K562 (cell line): ENCODE measurements around the gene NLRP10. TPM values are rescaled to one million over a fixed set of nuclear protein-coding genes. Genes with fewer than 3 reads are reported as not detected.

ENCODE experiments used
- ATAC-seq: fragments of 200-7000 bp; cut with Tn5 transposase; 3 replicates; pipeline ENCODE4 v1.9.1; 2020; ENCODE audit warnings: moderate library complexity
- BruUV-seq: library from RNA; stranded (reverse); fragments of 400-500 nt; replicated peaks from 2 replicates; lab custom pipeline; 2021; lab: Mats Ljungman, UMichigan
- CTCF ChIA-PET: fragments of 300-600 bp; formaldehyde crosslinking; extraction: SDS; loops from one replicate; lab custom pipeline; 2021; ENCODE audit warnings: low intra/inter-chr PET ratio; lab: Yijun Ruan, JAX
- POLR2A ChIA-PET: fragments of 300-600, 350-650 bp; sonication (Branson Sonifier 250); formaldehyde crosslinking; extraction: SDS; loops from one replicate; lab custom pipeline; 2021; ENCODE audit warnings: antibody characterized with exemption, inconsistent platforms; lab: Yijun Ruan, JAX
- DNase-seq, 4 experiments: peaks; one replicate each; pipeline versions ENCODE4 v3.0.0 to v3.0.0-alpha.2; 2011 to 2018; ENCODE audit warnings: low spot score in 3 of 4, mixed read lengths in 3 of 4; ENCODE audit errors: extremely low read depth in 1 of 4
- FAIRE-seq: peaks from 2 replicates; lab custom pipeline; 2011; peaks lifted over from hg19 to GRCh38; lab: Jason Lieb, UNC
- H2AFZ ChIP-seq: 2 replicates; pipeline ENCODE4 v1.6.0; 2011; ENCODE audit warnings: low read depth, low read length, control low read depth, inconsistent platforms
- H3K27ac ChIP-seq: fragments of 200-600 bp; 3 replicates; pipeline ENCODE4 v1.8.0; 2011; ENCODE audit warnings: low read depth, mild to moderate bottlenecking, control low read depth, inconsistent platforms, low read length, moderate library complexity, mixed read lengths; ENCODE audit errors: extremely low read depth
- H3K27me3 ChIP-seq, 2 experiments: fragments of 300-600 bp in 1 of 2; 2 replicates in 1 of 2; 3 replicates in 1 of 2; pipeline versions ENCODE4 v1.6.0 to v1.8.0; 2011; ENCODE audit warnings: inconsistent platforms in 2 of 2, low read length in 2 of 2, mild to moderate bottlenecking in 1 of 2, mixed read lengths in 1 of 2, moderate library complexity in 1 of 2; ENCODE audit not compliant: control insufficient read depth in 2 of 2, insufficient read depth in 2 of 2
- H3K36me3 ChIP-seq: fragments of 300-600 bp; 3 replicates; pipeline ENCODE4 v1.8.0; 2011; ENCODE audit warnings: mild to moderate bottlenecking, low read length, inconsistent platforms; ENCODE audit not compliant: control insufficient read depth, insufficient read depth
- H3K4me1 ChIP-seq, 2 experiments: fragments of 200-600 bp in 1 of 2; replicated peaks in 1 of 2; 2 replicates in 1 of 2; 3 replicates in 1 of 2; pipeline versions ENCODE4 v1.5.1 to v1.8.0; 2011; ENCODE audit warnings: inconsistent platforms in 2 of 2, low read length in 2 of 2, mild to moderate bottlenecking in 1 of 2, mixed read lengths in 1 of 2, moderate library complexity in 1 of 2; ENCODE audit not compliant: control insufficient read depth in 2 of 2, insufficient read depth in 2 of 2
- H3K4me2 ChIP-seq: 2 replicates; pipeline ENCODE4 v1.6.1; 2011; ENCODE audit warnings: low read length, control low read depth, inconsistent platforms, mixed read lengths; ENCODE audit not compliant: insufficient read depth
- H3K4me3 ChIP-seq: fragments of 200-600 bp; sonication (generic), shearing (Covaris generic); 2 replicates; pipeline ENCODE4 v1.5.1; 2016; ENCODE audit warnings: control low read depth, inconsistent platforms
- H3K79me2 ChIP-seq: fragments of 200-600 bp; 3 replicates; pipeline ENCODE4 v1.8.0; 2011; ENCODE audit warnings: low read length, inconsistent platforms; ENCODE audit not compliant: control insufficient read depth, insufficient read depth
- H3K9ac ChIP-seq, 2 experiments: 2 replicates each; pipeline versions ENCODE4 v1.6.0 to v1.6.1; 2011; ENCODE audit warnings: low read depth in 2 of 2, low read length in 2 of 2, control low read depth in 1 of 2, inconsistent platforms in 1 of 2, mild to moderate bottlenecking in 1 of 2, mixed read lengths in 1 of 2; ENCODE audit not compliant: insufficient read depth in 1 of 2
- H3K9me1 ChIP-seq: one replicate; pipeline ENCODE4 v1.6.0; 2011; ENCODE audit warnings: inconsistent platforms, mild to moderate bottlenecking, low read length, moderate library complexity; ENCODE audit not compliant: control insufficient read depth, insufficient read depth
- H3K9me3 ChIP-seq: replicated peaks from 2 replicates; pipeline ENCODE4 v1.5.1; 2011; ENCODE audit warnings: low read depth, low read length, inconsistent platforms; ENCODE audit not compliant: control insufficient read depth, insufficient read depth
- H4K20me1 ChIP-seq: replicated peaks from 2 replicates; pipeline ENCODE4 v1.6.1; 2011; ENCODE audit warnings: low read length, inconsistent platforms, mixed read lengths; ENCODE audit not compliant: control insufficient read depth, insufficient read depth
- CREB5 ChIP-seq: fragments of 250-450 bp; sonication (Bioruptor Pico); IDR thresholded peaks from 2 replicates; pipeline ENCODE4 v1.5.0; 2020; ENCODE audit warnings: mild to moderate bottlenecking
- NCOR1 ChIP-seq: fragments of 450-650 bp; IDR thresholded peaks from 2 replicates; pipeline ENCODE4 v1.6.1; 2016; ENCODE audit warnings: mild to moderate bottlenecking, moderate library complexity
- OTX1 ChIP-seq: fragments of 450-650 bp; formaldehyde crosslinking; IDR thresholded peaks from 2 replicates; pipeline ENCODE4 v1.4.0; 2022; ENCODE audit warnings: mild to moderate bottlenecking
- RAD51 ChIP-seq: fragments of 450-650 bp; IDR thresholded peaks from 2 replicates; pipeline ENCODE4 v1.7.1; 2016; ENCODE audit warnings: low read depth, mild to moderate bottlenecking, borderline replicate concordance
- SREBF2 ChIP-seq: sonication (generic); formaldehyde crosslinking; IDR thresholded peaks from 2 replicates; pipeline ENCODE4 v1.4.0; 2020; ENCODE audit warnings: mild to moderate bottlenecking, missing genetic modification reagents
- STAG1 ChIP-seq: sonication (generic); formaldehyde crosslinking; IDR thresholded peaks from 2 replicates; pipeline ENCODE4 v1.5.0; 2020; ENCODE audit warnings: missing genetic modification reagents, borderline replicate concordance
- SUPT5H ChIP-seq: fragments of 450-650 bp; IDR thresholded peaks from 2 replicates; pipeline ENCODE4 v1.6.1; 2016
- TRIM24 ChIP-seq, 2 experiments: fragments of 450-650 bp; IDR thresholded peaks; 2 replicates each; pipeline ENCODE4 v1.6.1; 2016
- ZFP91 ChIP-seq: sonication (generic); formaldehyde crosslinking; IDR thresholded peaks from 2 replicates; pipeline ENCODE4 v1.8.0; 2022; ENCODE audit warnings: mild to moderate bottlenecking, missing genetic modification reagents
- ZNF253 ChIP-seq: fragments of 250-450 bp; sonication (Bioruptor Pico); conservative IDR thresholded peaks from 2 replicates; pipeline ENCODE4 v1.6.1; 2021; ENCODE audit warnings: mild to moderate bottlenecking
- ZNF79 ChIP-seq: fragments of 250-450 bp; sonication (Bioruptor Pico); IDR thresholded peaks from 2 replicates; pipeline ENCODE4 v1.4.0; 2020; ENCODE audit warnings: low read depth, mild to moderate bottlenecking, moderate library complexity
- WGBS: fragments of 100-300 bp; shearing (Covaris generic); methylation state at CpG from one replicate; pipeline ENCODE4 v1.1.6; 2016; ENCODE audit warnings: low coverage, mixed read lengths; ENCODE audit not compliant: insufficient coverage; ENCODE audit errors: missing lambda C conversion rate; 5-methylcytosine and 5-hydroxymethylcytosine counted together
- in situ Hi-C: fragments of 300-500 bp; cut with MboI; formaldehyde crosslinking; loops from 4 replicates; pipeline ENCODE4 v1.15.0; 2018; ENCODE audit warnings: inconsistent platforms, mixed read lengths
- intact Hi-C: fragments of 100-400 bp; cut with micrococcal nuclease; formaldehyde crosslinking; loops from 2 replicates; pipeline ENCODE4 v1.14.2; 2022
- polyA plus RNA-seq, 8 experiments: library from polyadenylated mRNA; depleted of rRNA in 4 of 8; stranded (reverse) in 5 of 8; unstranded in 3 of 8; fragments of >200 nt; fragmentation: Nextera tagmentation in 2 of 8; fragmentation: Illumina TruSeq in 1 of 8; extraction: Ambion mirVana in 2 of 8; extraction: Trizol in 1 of 8; gene quantifications; 2 replicates each; pipeline versions ENCODE4 v1.2.1 to v1.2.3, GENCODE V29; 2011 to 2014; ENCODE audit warnings: inconsistent platforms in 1 of 8, missing spikeins in 1 of 8
- total RNA-seq, 7 experiments: library from RNA; depleted of rRNA in 6 of 7; stranded (reverse); fragments of >200 nt in 6 of 7; fragmentation: Illumina TruSeq in 2 of 7; extraction: Trizol in 2 of 7; gene quantifications; 2 replicates each; pipeline versions ENCODE4 v1.2.1 to v1.2.3, GENCODE V29; 2011 to 2021; ENCODE audit warnings: low replicate concordance in 1 of 7

NLRP10 gene
- total and polyA plus RNA-seq, 9 of the 15 experiments (the other 6 are each of a cell fraction or from before 2014, with no cell fraction given), result 0.04 to 0.14 (median 0.09) TPM; not detected in 6

- H3K79me2 ChIP-seq, result peaks cover 23% of the 10 kb centered on the region
- CTCF ChIA-PET, result interaction anchor here (0.6 kb wide), 1 partner anchor 428 kb away, joined by 4 read pairs; no protein-coding TSS in a partner anchor
- DNase-seq, result no peak
- no peak overlapping the region for H3K4me2 ChIP-seq
- no peak overlapping the region for H2AFZ ChIP-seq
- H3K27me3 ChIP-seq, result no peaks in the 10 kb centered on the region; a peak in 1 of 5 replicates
- intact Hi-C loops, result no loop called here
- peaks cover 12% of the 10 kb centered on the region for H3K36me3 ChIP-seq
- ATAC-seq, result no peak
- H4K20me1 ChIP-seq, result no peaks in the 10 kb centered on the region
- BruUV-seq, result no TSS peak
- no peak overlapping the region for H3K4me3 ChIP-seq
- H3K27ac ChIP-seq, result no peak overlapping the region
- H3K9ac ChIP-seq, result no peak overlapping the region; a peak in 1 of 4 replicates
- POLR2A ChIA-PET, result interaction anchor here (1.0 kb wide), 1 partner anchor 9 kb away, joined by 3 read pairs; no protein-coding TSS in a partner anchor
- in situ Hi-C loops, result no loop called here
- H3K9me3 ChIP-seq, result no peaks in the 10 kb centered on the region
- H3K9me1 ChIP-seq, result no peaks in the 10 kb centered on the region
- peaks cover 0 to 8% of the 10 kb centered on the region in 2 experiments; a peak in 3 of 5 replicates for H3K4me1 ChIP-seq
- no peak for FAIRE-seq
- 20% methylated on average over 7 of the region's 7 CpGs for WGBS
- TF ChIP-seq SUPT5H, result no peak
- TF ChIP-seq OTX1, result no peak
- TF ChIP-seq SREBF2 (CRISPR knock-in tag), result no peak
- TF ChIP-seq CREB5, result no peak
- no peak for TF ChIP-seq TRIM24 (IDR thresholded peaks at IDR 0.05)
- no peak for TF ChIP-seq ZNF253
- TF ChIP-seq NCOR1, result no peak
- no peak for TF ChIP-seq STAG1 (CRISPR knock-in tag)
- no peak for TF ChIP-seq ZFP91 (CRISPR knock-in tag)
- no peak for TF ChIP-seq RAD51
- TF ChIP-seq ZNF79 (CRISPR knock-in tag), result no peak
- TF ChIP-seq, all 486 proteins: peak for 0
Measured at GRCh38 chr11:7983832-7984590, 18.8 kb upstream of the NLRP10 start.
